ENCODE results near the gene SUCLG1.

Gene SUCLG1

GRCh38 chr2:84460670-84461069 lies 1.6 kb upstream of the SUCLG1 start:
- no peak for DNase-seq

DNA sequence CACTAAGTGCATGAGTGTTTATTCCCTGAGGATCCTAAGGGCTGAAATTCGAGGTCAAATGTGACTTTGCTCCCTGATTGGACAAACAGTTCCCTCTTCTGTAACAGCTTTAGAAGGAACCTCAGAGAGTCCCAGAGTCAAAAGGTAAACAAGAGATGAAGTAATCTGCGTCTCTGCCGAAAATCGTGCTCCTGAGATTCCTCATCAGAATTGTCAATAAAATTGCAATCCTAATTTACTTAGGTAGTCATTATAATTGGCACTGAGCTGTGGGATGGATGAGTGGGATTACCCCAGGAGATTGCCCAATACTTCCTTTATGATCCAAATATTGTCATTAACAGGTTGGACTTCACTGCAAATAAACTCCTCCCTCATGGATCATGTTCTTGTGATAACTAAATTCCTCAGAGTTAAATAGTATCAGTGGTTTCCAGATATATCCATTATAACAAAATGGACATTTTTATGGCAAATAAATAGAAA lies 907 bp upstream of the SUCLG1 start:
- DNase-seq: no peak

- no peak for DNase-seq
These were observed 496 bp downstream of the SUCLG1 start for GRCh38 chr2:84458551-84459017.

GRCh38 chr2:84457686-84458085 lies 1.4 kb downstream of the SUCLG1 start:
- no peak for DNase-seq

- no peak for DNase-seq
These were observed 2.9 kb downstream of the SUCLG1 start for GRCh38 chr2:84456156-84456555.

GRCh38 chr2:84454581-84454980 lies 4.5 kb downstream of the SUCLG1 start:
- no peak for DNase-seq

DNA sequence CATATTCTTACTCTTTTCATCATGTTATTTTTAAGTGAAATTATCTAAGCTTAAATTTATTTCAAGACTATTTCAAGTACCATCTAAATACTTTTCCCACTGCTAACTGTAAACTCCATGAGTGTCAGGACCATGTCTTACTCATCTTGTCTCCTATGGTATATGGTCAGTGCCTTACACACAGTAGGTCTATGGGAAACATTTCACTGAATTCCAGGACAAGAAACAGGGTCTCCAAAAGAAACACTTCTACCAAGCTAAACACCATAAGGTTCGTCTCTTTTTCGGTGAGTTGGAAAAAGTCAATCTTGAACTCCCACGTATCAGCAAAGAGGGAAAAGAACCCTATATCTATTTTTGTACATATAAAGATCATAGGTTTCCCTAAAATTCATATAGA lies 6.5 kb downstream of the SUCLG1 start:
- no peak for DNase-seq

DNA sequence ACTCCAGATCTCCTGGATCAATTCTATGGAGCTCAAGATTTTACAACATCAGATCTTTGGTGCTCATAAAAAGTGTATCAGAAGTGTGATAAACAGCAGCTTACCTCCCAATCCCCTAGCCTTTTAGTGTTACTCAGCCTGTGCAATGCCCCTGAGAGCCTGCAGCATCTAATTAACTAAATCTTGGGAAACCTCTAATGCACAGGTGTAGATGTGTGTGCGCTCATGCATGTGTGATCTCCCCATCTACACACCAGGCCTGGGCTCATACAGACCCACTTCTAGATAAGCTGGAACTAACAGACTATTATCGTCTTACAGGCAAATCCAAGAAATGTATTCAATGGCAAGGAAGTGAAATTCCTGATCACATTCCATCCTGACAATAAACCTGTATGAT lies 7.5 kb downstream of the SUCLG1 start:
- DNase-seq: no peak

DNA sequence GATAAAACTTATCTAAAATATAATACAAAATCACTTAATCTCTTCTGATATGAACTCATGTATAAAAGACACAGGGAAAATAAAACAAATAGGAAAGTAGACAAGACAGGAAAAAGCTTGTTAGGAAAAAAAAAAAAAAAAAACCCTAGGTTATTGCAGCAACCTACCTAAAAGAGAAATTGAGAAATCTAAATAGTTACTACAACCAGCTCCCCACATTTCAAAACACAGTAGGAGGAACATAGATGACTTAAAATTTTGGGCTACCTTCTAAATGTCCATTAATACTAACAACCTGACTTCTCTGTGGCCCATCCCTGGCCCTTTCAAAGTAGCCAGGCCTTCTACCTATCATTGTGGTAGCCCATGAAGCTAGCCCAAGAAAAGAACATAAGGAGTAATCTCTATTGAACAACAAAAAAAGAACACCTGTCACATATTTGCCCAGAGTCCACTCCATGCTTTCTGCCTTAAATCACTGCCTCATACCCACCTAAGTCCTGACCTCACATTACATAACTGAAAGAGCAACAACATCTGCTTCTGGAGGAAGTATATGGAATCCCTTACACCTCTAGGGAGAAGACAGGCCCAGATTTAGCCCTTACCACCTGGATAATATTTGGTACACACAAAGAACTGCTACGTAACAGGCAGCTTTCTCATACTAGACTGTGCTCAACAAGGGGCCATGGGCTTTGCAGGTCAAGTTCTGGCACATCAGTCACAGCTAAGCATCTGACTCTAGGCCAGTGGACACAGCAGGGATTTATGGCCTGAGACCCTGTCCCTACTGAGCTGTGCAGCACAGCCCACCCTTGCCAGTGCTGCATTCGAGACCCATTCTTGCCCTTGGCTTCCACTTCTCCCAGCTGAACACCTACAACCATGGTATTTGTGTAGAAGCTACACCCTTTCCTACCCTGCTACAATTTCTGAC lies 8.5 kb downstream of the SUCLG1 start:
- DNase-seq: no peak

GRCh38 chr2:84449711-84450110 lies 9.4 kb downstream of the SUCLG1 start:
- no peak for DNase-seq

DNA sequence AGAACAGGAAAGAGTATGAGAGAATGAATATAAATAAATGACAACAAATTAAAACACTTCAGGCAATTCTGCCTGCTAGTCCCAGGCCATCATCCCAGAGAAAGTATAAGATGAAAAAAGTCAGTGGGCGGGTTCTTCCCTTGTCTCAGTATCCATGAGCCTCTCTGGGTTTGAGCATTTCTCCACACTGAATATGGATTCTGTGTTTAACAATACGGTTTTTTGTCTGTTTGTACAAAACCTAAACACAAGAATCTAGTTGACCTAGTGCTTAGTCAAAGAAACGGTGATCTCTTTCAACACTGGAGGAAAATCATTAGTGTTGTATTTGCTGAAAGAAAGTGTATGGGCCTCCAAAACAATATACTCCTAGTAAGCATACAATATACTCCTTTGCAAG lies 10.0 kb downstream of the SUCLG1 start:
- no peak for DNase-seq

- DNase-seq: no peak
These were observed 15.6 kb downstream of the SUCLG1 start for GRCh38 chr2:84443477-84443876.

- DNase-seq: no peak
These were observed 16.2 kb downstream of the SUCLG1 start for GRCh38 chr2:84442888-84443287.

DNA sequence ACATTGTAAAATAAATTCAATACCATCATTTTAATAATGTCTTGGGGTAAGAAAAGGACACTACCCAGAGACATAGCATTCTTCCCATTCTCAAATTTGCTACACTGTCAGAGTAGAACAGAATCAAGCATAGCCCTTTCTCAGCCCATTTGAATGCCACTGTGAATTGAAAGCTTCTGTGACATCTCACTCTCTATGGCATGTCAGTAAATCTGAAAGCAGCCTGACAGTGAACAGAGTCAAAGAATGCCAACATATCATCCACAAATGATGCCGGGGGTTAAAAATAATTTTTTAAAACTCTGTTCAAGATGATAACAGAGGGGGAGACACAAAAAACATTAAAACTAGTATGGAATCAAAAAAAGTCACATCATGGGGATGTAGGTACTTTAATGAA lies 17.6 kb downstream of the SUCLG1 start:
- no peak for DNase-seq

GRCh38 chr2:84441036-84441435 lies 18.0 kb downstream of the SUCLG1 start:
- no peak for DNase-seq

GRCh38 chr2:84435345-84436025 lies 23.6 kb downstream of the SUCLG1 start:
- no peak for DNase-seq

GRCh38 chr2:84429328-84429727 lies 29.8 kb downstream of the SUCLG1 start:
- no peak for DNase-seq

DNA sequence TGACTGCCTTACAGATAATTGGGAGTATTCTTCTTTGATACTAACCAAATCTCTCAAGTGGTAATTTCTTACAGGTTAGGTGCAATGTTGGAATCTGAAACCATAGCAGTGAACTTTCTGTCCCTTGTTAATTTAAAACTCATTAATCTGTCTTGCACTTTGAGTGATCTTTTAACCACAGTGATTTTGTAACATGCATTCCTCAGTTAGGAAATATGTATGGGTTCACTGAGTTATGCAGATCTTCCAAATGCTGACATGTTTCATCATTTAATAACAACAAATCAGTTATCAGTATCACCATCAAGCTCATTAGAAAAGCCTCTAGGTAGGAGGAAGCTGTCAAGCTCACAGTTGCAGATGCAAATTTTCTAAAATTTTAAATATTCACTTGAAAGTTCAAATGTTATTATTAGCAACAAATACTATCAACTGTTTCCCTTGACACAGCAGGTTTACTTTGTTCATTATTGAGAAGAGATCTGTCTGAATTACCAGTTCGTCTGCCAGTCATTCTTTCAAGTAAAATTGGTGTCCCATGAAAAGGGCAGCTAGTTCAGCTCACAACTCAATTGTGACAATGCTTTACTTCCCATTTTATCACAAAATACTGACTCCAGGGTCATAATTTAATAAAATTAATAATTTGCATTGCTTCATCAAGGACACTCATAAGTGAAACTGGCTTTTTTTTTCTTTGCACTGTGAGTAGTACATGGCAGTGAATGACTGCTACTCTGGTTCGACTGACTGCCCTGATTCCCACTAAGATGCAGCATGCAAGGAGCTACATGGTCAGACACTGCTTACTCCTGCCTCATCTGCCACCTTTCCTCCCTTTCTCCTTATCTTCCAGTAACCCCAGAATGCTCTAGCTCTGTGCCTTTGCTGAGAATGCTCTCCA lies 31.6 kb downstream of the SUCLG1 start:
- DNase-seq: no peak

DNA sequence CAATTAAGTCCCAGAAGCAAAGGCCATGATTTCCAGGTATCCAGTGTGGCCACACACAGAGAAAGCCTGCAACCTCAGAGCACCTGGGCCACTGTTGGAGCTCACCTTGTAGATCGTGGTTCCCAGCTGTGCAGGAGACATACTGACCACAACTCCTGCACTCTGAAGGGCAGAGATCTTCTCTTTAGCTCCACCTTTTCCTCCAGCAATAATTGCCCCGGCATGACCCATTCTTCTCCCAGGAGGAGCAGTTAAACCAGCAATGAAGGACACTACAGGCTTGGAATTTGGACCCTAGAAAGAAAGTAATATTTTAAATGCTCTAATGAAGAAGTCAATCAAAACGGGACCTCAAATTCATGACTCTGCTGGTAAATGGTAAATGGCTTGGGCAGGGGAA lies 33.8 kb downstream of the SUCLG1 start:
- DNase-seq: no peak

DNA sequence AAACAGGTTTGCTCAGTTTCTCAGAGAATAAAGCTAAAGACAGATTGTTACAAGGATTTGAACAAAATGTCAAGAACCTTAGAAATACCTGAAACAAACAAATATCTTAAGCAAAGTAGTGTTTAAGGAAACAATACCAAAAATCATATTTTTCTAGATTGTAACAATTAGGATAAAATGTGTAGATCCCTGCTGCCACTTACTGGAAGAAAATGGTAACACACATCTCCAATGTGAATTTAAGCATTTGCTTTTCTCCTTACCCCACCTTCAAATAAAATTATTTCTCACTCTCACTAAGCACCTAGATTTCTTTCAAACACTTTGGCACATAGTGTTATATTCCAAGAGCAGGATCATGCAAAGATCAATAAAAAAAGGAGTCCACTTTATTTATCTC lies 34.9 kb downstream of the SUCLG1 start:
- no peak for DNase-seq

GRCh38 chr2:84421791-84422190 lies 37.3 kb downstream of the SUCLG1 start:
- no peak for DNase-seq

GRCh38 chr2:84421197-84421596 lies 37.9 kb downstream of the SUCLG1 start:
- DNase-seq: no peak

Measured in COR-L47 (cell line).